Forelimb muscle (tissue), 1 donor: ENCODE results near the gene TOPAZ1. TPM values are rescaled to one million over a fixed set of nuclear protein-coding genes. Genes with fewer than 3 reads are reported as not detected.

Experiments
- DNase-seq: peaks from one replicate; pipeline ENCODE4 v3.0.0-alpha.2; 2013; ENCODE audit warnings: low read depth
- polyA plus RNA-seq: library from polyadenylated mRNA; unstranded; fragments of 120-200 nt; gene quantifications from one replicate; pipeline ENCODE4 v1.2.1, GENCODE V29; 2013; ENCODE audit not compliant: insufficient read length

The TOPAZ1 gene
- polyA plus RNA-seq, 1 donor: not detected

DNA sequence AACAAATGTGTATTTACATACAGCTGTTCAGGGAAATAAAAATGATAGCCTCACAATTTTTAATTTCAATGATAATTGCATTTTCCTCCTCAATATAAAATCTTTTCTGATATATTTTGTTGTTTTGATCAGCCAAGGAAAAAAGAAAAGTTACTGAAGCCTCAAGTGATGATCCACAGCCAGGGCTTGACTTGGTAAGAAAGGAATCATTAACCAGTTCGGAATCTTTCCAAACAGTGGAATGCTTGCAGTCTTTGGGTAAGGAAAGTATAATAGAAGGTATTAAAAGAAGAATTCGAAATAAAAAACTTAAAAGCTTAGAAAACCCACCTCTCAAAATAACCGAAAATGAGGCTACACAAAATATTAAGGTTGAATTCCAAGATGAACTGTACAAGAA lies 1.0 kb downstream of the TOPAZ1 start:
- DNase-seq: no peak

DNA sequence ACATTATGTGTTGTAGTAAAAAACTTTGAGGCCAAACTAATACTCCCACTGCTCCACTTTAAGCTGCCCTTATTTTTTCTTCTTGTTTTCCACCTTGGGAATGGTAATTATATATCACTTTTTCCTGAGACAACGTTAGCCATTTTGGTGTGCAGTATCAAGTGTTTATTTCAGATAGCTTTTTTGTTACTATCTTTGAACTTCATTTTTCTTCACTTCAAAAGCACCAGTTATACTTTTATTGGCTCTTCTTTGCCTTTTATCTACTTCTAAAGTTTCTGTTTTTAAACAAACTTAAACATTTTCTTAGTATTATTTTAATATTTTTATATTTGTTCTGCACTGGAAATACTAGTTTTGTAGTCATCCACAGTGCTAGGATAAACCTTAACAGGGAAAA lies 6.5 kb downstream of the TOPAZ1 start:
- DNase-seq: no peak

DNA sequence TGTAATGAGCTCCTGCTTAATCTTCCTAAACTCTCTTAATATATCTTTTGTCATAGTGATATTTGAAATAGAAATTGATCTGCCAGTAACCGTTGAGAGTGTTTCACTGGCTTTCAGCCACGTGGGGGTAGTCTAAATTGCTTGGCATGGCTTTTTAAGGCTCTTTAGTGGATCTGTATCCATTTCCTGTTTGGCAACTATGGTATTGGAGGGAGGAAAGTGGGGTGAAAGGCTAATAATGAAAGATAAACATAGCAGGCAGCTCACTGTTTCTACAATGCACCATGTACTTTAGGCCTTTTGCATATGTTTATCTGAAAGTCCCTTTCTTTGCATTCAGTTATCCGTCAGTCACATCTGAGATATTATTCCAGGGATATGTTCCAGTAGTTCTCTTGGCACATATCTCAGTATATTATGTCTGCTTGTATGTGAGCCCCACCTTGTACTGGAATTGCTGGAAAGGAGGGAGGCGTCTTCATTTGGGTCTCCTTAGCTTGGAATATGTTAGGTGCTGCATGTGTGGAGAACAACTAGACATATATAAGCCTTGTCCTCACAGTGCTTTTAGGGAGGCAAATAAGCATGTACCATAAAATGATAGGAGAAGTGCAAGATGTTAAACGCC lies 10.8 kb downstream of the TOPAZ1 start:
- DNase-seq: no peak

DNA sequence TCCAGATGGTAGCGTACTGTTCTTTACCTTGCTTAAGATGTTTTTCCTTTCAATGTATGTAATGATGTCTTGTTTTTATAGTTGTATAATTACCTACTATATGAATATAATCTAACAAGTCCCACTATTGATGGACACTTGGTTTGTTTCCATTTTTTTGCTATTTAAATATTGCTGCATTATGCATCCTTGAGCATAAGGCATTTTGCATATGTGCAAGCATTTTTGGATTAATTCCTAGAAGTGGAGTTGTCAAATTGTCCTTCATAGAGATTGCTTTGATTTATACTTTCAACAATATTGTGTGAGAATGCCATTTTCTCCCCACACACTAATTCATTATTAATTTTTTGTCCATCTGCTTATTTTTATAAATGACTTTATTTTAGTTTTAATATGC lies 17.7 kb downstream of the TOPAZ1 start:
- no peak for DNase-seq

- no peak for DNase-seq
Measured at GRCh38 chr3:44264146-44264545, 22.5 kb downstream of the TOPAZ1 start.

GRCh38 chr3:44265815-44266214 lies 24.1 kb downstream of the TOPAZ1 start:
- DNase-seq: no peak

GRCh38 chr3:44272191-44272590 lies 30.5 kb downstream of the TOPAZ1 start:
- DNase-seq: no peak

DNA sequence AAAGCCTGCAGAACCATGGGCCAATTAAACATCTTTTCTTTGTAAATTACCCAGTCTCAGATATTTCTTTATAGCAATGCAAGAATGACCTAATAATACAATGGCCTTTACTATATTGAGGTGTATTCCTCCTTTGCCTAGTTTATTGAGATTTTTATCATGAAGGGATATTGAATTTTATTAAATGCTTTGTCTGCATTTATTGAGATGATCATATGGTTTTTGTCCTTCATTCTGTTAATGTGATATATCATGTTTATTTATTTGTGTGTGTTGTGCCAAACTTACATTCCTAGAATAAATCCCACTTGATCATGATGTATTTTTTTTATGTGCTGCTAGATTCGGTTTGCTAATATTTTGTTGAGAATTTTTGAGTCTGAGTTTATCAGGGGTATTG lies 36.2 kb downstream of the TOPAZ1 start:
- DNase-seq: no peak

GRCh38 chr3:44280077-44280476 lies 38.4 kb downstream of the TOPAZ1 start:
- DNase-seq: no peak

DNA sequence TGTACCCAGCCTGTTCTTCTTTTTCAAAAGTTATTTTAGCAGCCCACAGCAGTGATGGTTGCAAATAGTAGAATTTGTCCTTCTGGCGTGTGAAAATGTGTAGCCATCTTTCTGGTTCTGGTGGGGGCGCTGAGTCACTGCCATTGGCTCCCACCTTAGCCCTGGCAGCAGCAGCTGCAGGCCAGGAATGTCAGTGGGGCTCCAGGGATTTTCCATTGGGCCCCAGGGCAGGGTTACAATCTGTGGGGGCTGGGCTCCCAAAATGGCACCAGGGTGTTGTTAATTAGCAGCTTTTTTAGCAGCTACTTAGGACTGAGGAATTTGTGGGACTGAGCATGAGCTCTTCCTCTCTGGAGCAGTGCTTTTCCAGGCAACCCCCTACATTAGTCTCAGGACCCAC lies 38.9 kb downstream of the TOPAZ1 start:
- no peak for DNase-seq

- no peak for DNase-seq
Measured at GRCh38 chr3:44284949-44285348, 43.3 kb downstream of the TOPAZ1 start.

DNA sequence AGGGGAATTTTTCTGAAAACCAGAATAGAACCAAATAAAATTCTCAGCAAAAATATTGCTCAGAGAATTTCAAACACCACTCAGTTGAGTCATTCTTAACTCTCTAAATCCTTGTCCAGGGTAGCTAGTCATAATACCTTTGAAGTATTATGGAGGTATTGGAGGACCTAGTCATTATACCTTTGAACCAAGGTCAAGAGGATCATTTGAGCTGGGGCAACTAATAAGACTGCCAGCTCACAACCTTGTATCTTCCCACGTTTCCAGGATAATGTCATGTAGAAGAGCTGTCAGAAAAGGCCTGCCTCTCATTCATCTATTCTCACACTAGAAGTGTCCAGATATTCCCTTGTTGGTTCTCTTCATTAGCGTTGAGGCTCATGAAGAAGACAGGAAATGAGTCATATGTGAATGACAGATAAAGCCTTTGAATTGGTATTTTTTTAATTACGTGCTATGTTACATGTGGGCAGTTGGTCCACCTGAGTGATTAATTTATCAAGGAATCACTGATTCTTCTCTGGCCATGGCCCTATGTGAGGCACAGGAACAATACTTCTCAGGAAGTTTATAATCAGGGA lies 48.3 kb downstream of the TOPAZ1 start:
- no peak for DNase-seq

GRCh38 chr3:44292276-44292675 lies 50.6 kb downstream of the TOPAZ1 start:
- no peak for DNase-seq

DNA sequence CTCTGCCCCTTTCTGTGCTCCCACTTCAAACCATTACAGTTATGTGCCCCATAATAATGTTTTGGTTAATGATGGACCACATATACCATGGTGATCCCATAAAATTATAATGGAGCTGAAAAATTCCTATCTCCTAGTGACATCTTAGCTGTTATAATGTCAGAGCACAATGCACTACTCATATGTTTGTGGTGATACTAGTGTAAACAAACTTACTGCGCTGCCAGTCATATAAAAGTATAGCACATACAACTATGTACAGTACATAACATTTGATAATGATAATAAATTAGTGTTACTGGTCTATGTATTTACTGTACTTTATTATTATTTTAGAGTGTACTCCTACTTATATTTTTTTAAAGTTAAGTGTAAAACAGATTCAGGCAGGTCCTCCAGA lies 51.3 kb downstream of the TOPAZ1 start:
- DNase-seq: no peak

DNA sequence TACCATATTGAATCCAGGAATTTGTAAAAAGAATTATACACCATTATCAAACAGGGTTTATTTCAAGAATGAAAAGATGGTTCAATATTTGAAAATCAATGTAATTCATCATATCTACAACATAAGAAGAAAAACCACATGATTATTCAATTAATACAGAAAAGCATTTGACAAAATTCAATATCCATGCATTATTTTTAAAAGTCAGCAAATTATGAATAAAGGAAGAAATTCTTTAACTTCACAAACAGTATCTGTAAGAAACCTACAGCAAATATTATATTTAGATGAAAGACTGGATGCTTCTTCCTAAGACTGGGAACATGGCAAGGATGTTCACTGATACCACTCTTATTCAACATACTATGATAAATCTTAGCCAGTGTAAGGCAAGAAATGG lies 55.6 kb downstream of the TOPAZ1 start:
- no peak for DNase-seq

DNA sequence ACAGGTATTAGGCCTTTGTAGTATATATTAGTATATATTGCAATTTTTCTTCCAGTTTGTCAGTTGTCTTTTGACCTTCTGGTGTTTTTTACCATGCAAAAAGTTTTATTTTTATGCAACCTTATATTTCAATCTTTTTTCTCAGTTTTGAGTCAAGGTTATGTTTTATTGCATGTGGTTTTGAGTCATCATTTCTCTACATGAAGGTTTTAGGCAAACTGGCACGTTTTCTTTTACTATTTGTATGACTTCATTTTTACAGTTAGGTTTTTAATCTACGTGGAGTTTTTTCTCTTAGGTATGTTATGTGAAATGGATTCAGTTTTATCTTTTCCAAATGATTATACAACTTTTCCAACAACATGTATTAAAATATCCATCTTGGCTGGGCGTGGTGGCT lies 60.1 kb downstream of the TOPAZ1 start:
- no peak for DNase-seq

- no peak for DNase-seq
Measured at GRCh38 chr3:44309500-44309899, 67.8 kb downstream of the TOPAZ1 start.

GRCh38 chr3:44318891-44319311 lies 77.2 kb downstream of the TOPAZ1 start:
- no peak for DNase-seq

DNA sequence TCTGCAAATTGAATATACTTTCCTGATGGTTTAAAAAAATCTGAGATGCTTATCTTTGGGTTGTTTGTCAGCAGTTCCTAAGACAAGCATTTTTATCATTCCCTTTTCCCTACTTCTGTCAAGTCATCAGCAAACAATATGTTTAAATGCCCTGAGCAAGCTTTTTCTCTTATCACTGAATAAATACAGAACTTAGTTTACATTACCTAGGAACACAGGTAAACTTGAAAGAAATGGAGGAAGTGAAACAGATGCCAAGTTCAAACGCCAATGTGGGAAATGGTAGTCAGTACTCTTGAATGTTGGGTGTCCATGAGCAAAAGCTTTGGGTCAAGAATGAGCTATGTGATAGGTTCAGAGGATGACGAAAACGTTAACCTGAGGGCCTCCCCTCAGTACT lies 79.6 kb downstream of the TOPAZ1 start:
- no peak for DNase-seq

DNA sequence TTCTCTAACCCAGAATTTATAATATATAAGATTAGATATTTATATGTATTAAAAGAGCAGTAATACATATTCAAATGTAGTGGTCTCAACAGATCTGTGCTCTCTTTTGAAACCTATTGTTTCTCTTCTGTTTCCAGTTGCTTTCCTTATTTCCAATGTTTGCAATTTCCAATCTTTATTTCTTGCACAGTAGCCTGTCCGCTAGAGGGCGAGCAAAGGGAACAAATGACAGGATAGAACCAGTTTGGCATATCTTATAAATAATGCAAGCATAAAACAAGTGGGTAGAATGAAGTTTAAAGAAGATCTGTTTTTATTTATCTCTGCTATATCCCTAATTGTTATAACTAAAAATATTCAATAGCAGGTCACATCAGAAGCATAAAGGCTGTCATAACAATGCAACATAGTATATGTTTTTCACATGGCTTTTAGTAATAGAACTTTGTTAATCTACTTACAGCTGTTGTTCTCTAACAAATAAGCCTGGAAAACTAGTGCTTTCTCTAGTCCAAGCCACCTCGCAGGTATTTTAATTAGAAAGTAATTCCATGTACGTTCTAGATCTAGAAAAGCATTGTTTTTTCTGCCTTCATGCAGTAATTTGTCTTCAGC lies 81.8 kb downstream of the TOPAZ1 start:
- DNase-seq: peak; percentile 29

DNA sequence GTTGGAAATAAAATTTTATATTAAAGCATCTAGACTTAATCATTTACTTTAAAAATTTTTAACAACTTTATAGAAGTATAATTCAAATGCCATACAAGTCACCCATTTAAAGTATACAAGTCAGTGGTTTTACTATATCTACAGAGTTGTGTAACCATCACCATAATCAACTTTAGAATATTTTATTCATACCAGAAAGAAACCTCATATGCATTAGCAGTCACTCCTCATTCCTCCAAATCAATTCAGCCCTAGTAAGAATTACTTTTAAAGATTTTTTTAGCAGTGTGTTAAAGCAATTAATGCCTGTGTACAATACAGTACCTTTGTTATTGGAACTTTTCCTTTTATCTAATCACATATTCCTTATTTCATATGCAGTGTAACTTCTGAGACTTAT lies 82.9 kb downstream of the TOPAZ1 start:
- no peak for DNase-seq

GRCh38 chr3:44326019-44326418 lies 84.3 kb downstream of the TOPAZ1 start:
- DNase-seq: no peak

GRCh38 chr3:44326515-44326914 lies 84.8 kb downstream of the TOPAZ1 start:
- no peak for DNase-seq

- DNase-seq: no peak
Measured at GRCh38 chr3:44329946-44330345, 88.3 kb downstream of the TOPAZ1 start.
